HPDE6-E6E7 (cell line): Measurements from ENCODE around the gene AIRE.

Experiments used
- DNase-seq: peaks from one replicate; pipeline ENCODE4 v3.0.0; 2011; ENCODE audit warnings: missing footprints; ENCODE audit errors: extremely low spot score

AIRE gene

GRCh38 chr21:44305691-44306090 is 20.0 kb downstream of the AIRE start:
- DNase-seq, result no peak

GRCh38 chr21:44306936-44307704 is 21.4 kb downstream of the AIRE start:
- DNase-seq, result no peak

GRCh38 chr21:44310628-44311507 is 25.2 kb downstream of the AIRE start:
- DNase-seq, result no peak

- no peak for DNase-seq
Observed at GRCh38 chr21:44312089-44312488, 26.4 kb downstream of the AIRE start.

- DNase-seq, result no peak
Observed at GRCh38 chr21:44312716-44313115, 27.0 kb downstream of the AIRE start.

- DNase-seq, result no peak
Observed at GRCh38 chr21:44313451-44313850, 27.8 kb downstream of the AIRE start.

- no peak for DNase-seq
Observed at GRCh38 chr21:44314128-44314527, 28.5 kb downstream of the AIRE start.

- DNase-seq, result no peak
Observed at GRCh38 chr21:44314561-44314960, 28.9 kb downstream of the AIRE start.

GRCh38 chr21:44315691-44316203 is 30.1 kb downstream of the AIRE start:
- no peak for DNase-seq

- DNase-seq, result no peak
Observed at GRCh38 chr21:44316277-44316900, 30.7 kb downstream of the AIRE start.

- no peak for DNase-seq
Observed at GRCh38 chr21:44317241-44317782, 31.6 kb downstream of the AIRE start.

GRCh38 chr21:44317871-44318270 is 32.2 kb downstream of the AIRE start:
- DNase-seq, result no peak

- no peak for DNase-seq
Observed at GRCh38 chr21:44318489-44319285, 33.0 kb downstream of the AIRE start.

GRCh38 chr21:44319407-44320065 is 33.9 kb downstream of the AIRE start:
- no peak for DNase-seq

- DNase-seq, result no peak
Observed at GRCh38 chr21:44320847-44321246, 35.2 kb downstream of the AIRE start.

GRCh38 chr21:44321846-44322450 is 36.3 kb downstream of the AIRE start:
- DNase-seq, result no peak

GRCh38 chr21:44322621-44323325 is 37.1 kb downstream of the AIRE start:
- DNase-seq, result no peak

- no peak for DNase-seq
Observed at GRCh38 chr21:44323591-44323990, 37.9 kb downstream of the AIRE start.

GRCh38 chr21:44324106-44324853 is 38.6 kb downstream of the AIRE start:
- no peak for DNase-seq
